NB4 (cell line): ENCODE measurements around the gene SPDL1.

Experiments
- POLR2A ChIP-seq: IDR thresholded peaks from 2 replicates; pipeline ENCODE4 v1.6.1; 2011; ENCODE audit warnings: mild to moderate bottlenecking; ENCODE audit not compliant: insufficient read length; ENCODE audit errors: extremely low read depth
- TF ChIP-seq, protein P1 (sequence below): IDR thresholded peaks from one replicate; pipeline ENCODE4 v1.5.1; 2012; ENCODE audit warnings: low read depth, low read length
- TF ChIP-seq, protein P2 (sequence below): IDR thresholded peaks from 2 replicates; pipeline ENCODE4 v1.6.1; 2011; ENCODE audit warnings: low read depth, low read length

DNA sequence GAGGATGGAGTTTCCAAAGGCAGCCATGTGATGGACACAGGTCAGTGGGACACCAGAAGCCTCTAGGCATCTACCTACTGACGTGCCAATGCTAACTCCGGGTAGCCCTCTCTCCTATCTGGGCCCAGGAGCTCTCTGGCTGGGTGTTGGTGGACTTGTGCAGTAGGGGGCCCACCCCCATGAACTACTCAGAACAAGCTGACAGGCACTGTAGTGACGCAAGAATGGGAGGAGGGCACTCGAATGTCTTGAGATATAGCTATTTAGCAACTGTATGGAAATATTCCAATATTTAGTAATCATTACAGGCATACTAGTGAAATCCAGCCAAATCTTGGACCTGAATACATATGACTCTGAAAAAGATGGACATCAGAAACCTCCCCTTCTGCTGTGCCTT, 47.8 kb downstream of the SPDL1 start:
- TF ChIP-seq, protein P1, sequence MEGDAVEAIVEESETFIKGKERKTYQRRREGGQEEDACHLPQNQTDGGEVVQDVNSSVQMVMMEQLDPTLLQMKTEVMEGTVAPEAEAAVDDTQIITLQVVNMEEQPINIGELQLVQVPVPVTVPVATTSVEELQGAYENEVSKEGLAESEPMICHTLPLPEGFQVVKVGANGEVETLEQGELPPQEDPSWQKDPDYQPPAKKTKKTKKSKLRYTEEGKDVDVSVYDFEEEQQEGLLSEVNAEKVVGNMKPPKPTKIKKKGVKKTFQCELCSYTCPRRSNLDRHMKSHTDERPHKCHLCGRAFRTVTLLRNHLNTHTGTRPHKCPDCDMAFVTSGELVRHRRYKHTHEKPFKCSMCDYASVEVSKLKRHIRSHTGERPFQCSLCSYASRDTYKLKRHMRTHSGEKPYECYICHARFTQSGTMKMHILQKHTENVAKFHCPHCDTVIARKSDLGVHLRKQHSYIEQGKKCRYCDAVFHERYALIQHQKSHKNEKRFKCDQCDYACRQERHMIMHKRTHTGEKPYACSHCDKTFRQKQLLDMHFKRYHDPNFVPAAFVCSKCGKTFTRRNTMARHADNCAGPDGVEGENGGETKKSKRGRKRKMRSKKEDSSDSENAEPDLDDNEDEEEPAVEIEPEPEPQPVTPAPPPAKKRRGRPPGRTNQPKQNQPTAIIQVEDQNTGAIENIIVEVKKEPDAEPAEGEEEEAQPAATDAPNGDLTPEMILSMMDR = no peak
- TF ChIP-seq POLR2A = no peak
- TF ChIP-seq, protein P2, sequence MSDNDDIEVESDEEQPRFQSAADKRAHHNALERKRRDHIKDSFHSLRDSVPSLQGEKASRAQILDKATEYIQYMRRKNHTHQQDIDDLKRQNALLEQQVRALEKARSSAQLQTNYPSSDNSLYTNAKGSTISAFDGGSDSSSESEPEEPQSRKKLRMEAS = no peak
